ENCODE results near the gene NPAS2.

GRCh38 chr2:100857341-100857740 lies 37.4 kb downstream of the NPAS2 start:
- no peak for TF ChIP-seq CTCF (conservative IDR thresholded peaks at IDR 0.05 in 1 of 2, IDR thresholded peaks at IDR 0.05 in 1 of 2; ENCODE audit: low read depth in 1 of 2, low read length in 2 of 2)
- no peak for TF ChIP-seq EZH2 (IDR thresholded peaks at IDR 0.05; ENCODE audit: low read length, missing control alignments)
